ENCODE data around the gene CRELD2.

CRELD2 gene

GRCh38 chr22:49917974-49918910 is at the start of gene CRELD2, which contains the start of gene ALG12:
CRELD2 (plus strand) TSS chr22:49918634; CDS start chr22:49918770, 136 bp downstream.
ALG12 (minus strand) TSS chr22:49918438; CDS start chr22:49913765, 4,673 bp downstream.
- peak; percentile 99 for DNase-seq

GRCh38 chr22:49869086-49869830 is 49.2 kb upstream of the CRELD2 start:
- DNase-seq = no peak

- no peak for DNase-seq
Measured at GRCh38 chr22:49869845-49870712, 48.4 kb upstream of the CRELD2 start.

- DNase-seq = no peak
Measured at GRCh38 chr22:49871482-49871881, 47.0 kb upstream of the CRELD2 start.

- DNase-seq = no peak
Measured at GRCh38 chr22:49872347-49872746, 46.1 kb upstream of the CRELD2 start.

- no peak for DNase-seq
Measured at GRCh38 chr22:49873228-49873940, 45.0 kb upstream of the CRELD2 start.

- DNase-seq = no peak
Measured at GRCh38 chr22:49877642-49878041, 40.8 kb upstream of the CRELD2 start.

- no peak for DNase-seq
Measured at GRCh38 chr22:49878206-49878605, 40.2 kb upstream of the CRELD2 start.

GRCh38 chr22:49879871-49880270 is 38.6 kb upstream of the CRELD2 start:
- DNase-seq = no peak

GRCh38 chr22:49880281-49880680 is 38.2 kb upstream of the CRELD2 start:
- DNase-seq = peak; percentile 66

GRCh38 chr22:49881856-49882255 is 36.6 kb upstream of the CRELD2 start:
- DNase-seq = no peak

GRCh38 chr22:49882519-49883293 is 35.7 kb upstream of the CRELD2 start:
- DNase-seq = no peak

GRCh38 chr22:49883294-49883640 is 35.2 kb upstream of the CRELD2 start:
- no peak for DNase-seq

- DNase-seq = no peak
Measured at GRCh38 chr22:49884075-49884474, 34.4 kb upstream of the CRELD2 start.

- no peak for DNase-seq
Measured at GRCh38 chr22:49884503-49885260, 33.8 kb upstream of the CRELD2 start.

GRCh38 chr22:49885281-49885680 is 33.2 kb upstream of the CRELD2 start:
- no peak for DNase-seq

- no peak for DNase-seq
Measured at GRCh38 chr22:49885881-49886280, 32.6 kb upstream of the CRELD2 start.

GRCh38 chr22:49886346-49887063 is 31.9 kb upstream of the CRELD2 start:
- no peak for DNase-seq

- DNase-seq = no peak
Measured at GRCh38 chr22:49887064-49887451, 31.4 kb upstream of the CRELD2 start.

GRCh38 chr22:49887702-49888101 is 30.7 kb upstream of the CRELD2 start:
- DNase-seq = no peak

All from islet precursor cell (in vitro differentiated cells).